GM10266 (cell line): ENCODE results near the gene LENEP.
A peak's percentile ranks its signal among the peaks of the same experiment; 100 is the strongest.

Experiments
- DNase-seq: peaks from one replicate; pipeline ENCODE4 v3.0.0; 2012; ENCODE audit errors: extremely low spot score
- CTCF ChIP-seq: IDR thresholded peaks from 2 replicates; pipeline ENCODE4 v1.5.1; 2012; ENCODE audit warnings: mild to moderate bottlenecking, low read depth; ENCODE audit not compliant: control insufficient read depth, insufficient read depth; ENCODE audit errors: missing control alignments

LENEP gene

GRCh38 chr1:155015527-155016230 is 22.3 kb downstream of the LENEP start:
- TF ChIP-seq CTCF, result no peak
- DNase-seq, result no peak

GRCh38 chr1:155016231-155016831 is 22.9 kb downstream of the LENEP start:
- no peak for TF ChIP-seq CTCF
- DNase-seq, result no peak

GRCh38 chr1:155017041-155017945 is 23.9 kb downstream of the LENEP start:
- peak; percentile 87 for DNase-seq
- TF ChIP-seq CTCF, result peak; percentile 100

DNA sequence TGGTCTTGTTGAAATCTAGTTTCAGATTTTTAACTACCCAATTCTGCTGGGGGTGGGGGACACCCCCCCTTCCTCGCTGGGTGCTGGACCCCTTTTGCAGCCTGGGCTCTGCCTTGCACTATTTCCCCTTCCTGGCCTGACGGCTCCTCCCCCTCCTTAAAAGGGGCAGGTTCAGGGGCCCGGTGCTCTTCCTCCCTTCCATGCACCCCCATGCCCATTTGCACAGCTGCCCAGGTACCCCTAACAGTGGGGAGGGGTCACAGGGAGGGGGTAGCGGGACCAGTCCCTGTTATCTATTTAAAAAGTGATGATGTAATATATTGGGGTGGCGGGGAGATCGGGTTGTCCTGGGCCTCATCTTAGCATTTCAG is 24.5 kb downstream of the LENEP start:
- TF ChIP-seq CTCF, result no peak
- DNase-seq, result peak; percentile 61

- no peak for TF ChIP-seq CTCF
- DNase-seq, result no peak
These were observed 25.4 kb downstream of the LENEP start for GRCh38 chr1:155018617-155019348.

GRCh38 chr1:155019377-155020245 is 26.2 kb downstream of the LENEP start:
- no peak for DNase-seq
- no peak for TF ChIP-seq CTCF
